GM18498 (cell line): ENCODE results near the gene NEGR1.

Experiments
- ATAC-seq: cut with Tn5 transposase; IDR thresholded peaks from one replicate; pipeline ENCODE4 v1.9.1; 2021; ENCODE audit warnings: mild to moderate bottlenecking, moderate library complexity; ENCODE audit not compliant: unreplicated experiment

Gene NEGR1

DNA sequence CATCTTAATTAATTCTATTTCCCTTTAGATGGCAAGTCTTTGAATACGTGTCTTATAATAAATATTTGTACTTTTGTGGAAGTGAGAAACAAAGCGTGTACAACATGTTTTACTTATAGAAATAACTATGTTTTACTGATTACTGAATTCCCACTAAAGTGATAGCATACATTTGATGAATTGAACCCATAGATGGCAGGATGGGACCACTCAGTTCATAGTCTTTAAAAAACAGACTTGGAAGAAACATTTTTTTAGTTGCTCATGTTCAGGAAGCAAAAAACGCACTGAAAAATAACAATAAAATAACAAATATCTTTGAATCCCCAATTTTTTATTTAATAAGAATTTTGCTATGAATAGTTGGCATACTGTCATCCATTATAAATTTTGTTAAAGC, 694.4 kb downstream of the NEGR1 start:
- no peak for ATAC-seq

DNA sequence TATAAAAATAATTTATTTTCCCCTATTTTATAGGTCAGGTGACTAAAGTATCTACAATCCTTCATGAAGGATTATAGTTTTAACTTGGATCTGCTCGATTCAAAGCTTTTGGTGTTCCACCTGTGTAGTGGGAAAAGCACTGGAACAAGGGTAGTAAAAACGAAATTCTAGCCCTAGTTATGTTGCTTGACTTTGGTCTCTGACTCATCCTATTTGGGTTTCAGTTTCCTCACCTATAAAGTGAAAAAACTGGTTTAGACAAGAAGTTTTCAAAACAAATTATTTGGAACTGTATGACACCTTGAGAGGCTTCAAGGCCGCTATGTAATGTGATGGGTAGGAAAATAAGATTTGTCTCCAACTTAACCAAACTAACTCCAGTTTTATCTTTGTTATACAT, 696.3 kb downstream of the NEGR1 start:
- ATAC-seq: no peak

DNA sequence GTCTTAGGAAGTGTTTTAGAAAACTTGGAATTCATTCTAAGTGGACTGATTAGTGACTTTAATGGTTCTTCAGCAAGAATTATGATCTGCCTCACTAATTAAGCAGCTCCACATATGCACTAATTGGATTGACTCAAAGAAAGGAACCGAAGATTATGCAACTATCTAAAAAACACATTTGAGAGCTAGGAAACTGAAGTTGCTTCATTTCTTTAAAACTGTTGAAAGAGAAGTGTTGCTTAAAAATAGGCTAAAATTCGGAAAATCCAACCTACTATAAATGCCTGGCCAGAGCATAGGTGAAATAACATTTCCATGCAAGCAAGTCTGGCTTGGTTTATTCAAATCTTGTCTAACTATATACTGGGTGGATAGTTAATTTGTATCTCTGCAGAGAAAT, 698.6 kb downstream of the NEGR1 start:
- ATAC-seq: no peak

DNA sequence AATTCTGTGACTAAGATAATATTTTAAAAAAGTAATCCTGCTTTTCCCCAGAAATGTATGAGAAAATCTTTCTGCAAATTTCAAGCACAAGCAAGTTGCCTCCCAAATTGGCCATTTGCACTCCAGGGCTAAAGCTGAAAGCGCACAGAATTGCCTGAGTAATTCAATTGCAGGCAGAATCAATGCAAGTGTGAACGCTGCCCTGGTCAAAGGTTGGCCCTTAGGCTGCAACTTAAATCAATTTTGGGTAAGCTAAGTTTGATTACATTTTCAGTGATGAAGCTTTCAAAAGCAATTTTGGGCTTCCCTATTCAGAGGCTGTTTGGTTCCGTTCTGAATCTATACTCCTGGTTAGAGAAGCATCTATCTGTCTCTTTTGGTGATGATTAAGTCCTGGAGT, 699.7 kb downstream of the NEGR1 start:
- ATAC-seq: no peak

DNA sequence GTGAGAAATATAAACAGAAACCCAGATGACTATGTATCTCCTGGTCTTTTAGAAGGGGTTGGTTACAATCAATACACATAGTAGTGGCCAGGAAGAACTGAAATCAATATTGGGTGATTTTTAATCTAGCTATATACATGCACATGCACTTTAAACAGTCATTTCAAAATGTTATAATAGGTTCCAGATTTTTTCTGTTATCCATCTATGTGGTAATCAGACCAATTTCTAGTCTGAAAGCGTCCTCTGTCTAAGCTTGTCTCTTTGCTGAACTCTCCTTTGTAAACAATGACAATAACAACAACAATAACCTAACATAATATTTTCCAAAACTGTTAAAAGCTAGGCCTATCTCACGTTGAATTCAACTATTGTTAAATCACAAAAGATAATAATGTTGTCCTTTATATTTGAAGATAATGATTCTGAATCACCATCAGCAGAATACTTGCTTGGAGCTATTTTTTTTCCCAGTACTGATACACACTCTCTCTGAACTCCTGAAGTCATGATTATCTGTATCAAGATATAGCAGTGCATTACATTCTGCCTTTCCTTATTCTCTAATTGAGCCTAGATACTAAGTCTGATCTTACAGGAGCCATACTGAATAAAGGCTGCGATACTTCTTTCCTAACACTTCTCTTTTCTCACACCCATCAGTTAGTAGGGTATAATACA, 704.7 kb downstream of the NEGR1 start:
- ATAC-seq: no peak

DNA sequence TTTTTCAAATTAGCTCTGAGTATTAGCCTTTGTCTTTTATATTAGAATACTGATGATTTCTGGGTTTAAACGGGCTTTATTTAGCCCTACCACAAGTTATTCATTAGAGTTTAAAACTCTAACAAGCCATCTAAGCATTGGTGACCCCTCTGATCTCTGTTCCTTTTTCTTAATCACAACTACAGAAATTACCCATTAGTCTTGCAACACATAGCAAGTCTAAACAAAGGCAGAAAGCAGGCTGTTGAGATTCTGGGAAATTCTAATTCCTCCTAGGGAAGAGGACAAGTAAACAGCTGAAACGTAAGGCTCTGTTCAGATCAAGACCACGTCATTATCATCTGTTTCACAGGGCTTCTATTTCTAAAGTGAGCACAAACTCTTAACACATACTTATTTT, 710.3 kb downstream of the NEGR1 start:
- peak; percentile 52 for ATAC-seq

DNA sequence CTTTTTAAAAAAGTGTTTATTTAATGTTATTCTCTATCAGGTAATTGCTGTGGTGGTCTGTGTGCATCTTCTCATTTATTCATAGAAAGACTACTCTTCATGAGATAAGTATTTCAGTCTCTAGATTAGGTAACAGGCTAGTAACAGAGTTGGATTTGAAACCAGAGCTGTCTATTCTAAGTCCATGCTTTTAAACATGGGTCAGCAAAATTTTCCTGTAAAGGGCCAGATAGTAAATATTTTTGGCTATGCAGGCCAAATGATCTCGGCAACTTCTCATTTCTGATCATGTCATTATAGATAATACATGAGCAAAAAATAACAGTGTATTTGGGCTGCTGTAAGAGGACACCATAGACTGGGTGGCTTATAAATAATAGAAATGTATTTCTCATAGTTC, 715.9 kb downstream of the NEGR1 start:
- no peak for ATAC-seq

DNA sequence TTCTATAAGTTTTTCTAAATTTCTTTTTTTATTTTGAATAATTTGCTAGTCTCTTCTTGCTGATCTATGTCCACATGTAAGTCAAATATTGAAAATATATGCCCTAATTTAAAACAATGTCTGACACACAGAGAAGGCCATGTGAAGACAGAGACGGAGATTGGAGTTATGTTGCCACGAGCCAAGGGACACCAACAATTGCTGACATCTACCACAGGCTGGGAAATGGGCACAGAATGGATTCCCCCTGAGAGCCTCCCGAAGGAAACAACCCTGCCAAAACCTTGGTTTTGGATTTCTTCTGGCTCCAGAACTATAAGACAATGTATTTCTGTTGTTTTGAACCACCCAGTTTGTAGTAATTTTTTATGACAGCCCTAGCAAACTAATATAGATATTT, 716.5 kb downstream of the NEGR1 start:
- no peak for ATAC-seq

DNA sequence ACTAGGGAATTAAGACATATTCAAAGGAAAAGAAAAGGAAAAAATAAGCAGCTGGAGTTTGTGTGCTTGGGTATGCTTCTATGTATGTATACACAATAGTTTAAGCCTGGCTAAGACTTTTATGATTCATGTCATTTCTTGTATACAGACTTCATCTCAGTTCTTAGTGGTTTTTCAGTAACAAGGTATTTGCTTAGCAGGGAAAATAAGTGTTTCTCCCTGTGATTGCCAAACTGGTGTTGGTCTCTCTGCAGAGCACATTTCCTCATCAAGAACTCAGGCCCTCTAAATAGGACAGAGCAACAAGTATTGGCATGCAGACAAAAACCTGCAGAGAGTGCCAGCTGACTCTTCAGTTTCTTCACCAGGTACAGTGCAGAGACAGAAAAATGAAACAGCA, 717.1 kb downstream of the NEGR1 start:
- no peak for ATAC-seq

DNA sequence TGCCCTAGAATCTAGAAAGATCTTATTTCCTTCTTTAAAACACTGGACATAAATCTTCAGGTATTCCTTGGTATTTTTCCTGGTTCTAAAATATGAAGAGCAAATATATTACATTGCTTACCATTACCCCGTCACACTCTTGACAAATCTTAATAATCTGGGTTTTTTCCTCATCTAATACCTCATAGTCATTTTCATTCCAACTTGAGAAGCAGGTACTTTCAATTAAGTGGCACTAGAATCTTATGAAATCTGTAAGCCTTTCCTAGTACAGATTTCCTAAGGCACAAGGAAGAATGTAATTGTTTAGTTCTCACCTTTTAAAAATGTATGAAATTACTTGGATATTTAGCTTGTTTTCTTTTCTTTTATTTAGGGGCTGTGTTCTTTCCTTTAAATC, 720.0 kb downstream of the NEGR1 start:
- ATAC-seq: no peak

DNA sequence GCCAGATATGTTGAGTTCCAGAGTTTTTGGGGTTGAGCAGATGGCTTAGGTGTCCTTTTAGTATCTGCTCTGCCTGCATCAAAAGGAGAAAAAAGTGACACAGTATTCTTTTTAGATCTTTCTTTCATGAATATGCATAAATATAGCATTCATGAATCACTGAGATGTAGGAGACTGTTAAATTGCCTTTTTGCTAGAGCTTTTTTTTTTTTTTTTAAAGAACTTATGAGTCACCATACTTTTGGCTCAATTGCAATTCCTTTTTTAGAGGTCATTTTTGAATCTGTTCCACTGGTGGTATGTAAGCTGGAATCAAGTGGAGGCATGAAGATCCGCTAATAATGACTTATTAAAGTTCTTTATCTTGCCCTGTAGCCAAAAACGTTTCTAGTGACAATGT, 720.6 kb downstream of the NEGR1 start:
- no peak for ATAC-seq

DNA sequence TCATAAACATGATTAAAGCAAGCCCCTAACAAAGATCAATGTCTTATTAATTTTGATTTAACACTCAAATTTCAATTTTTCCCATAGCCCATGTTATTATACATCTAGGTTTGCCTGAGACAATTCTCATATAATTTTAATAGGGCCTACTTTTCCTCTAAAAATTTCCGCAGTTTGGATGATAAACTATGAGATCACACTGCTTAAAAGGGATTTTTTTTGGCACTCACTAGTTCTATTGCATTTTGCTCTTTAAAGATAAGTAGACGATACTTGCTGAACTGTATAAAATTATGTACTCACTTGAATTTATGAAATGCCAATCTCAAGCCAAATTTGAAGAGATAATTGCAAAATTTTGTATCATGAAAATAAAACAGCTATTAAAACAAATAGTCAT, 721.1 kb downstream of the NEGR1 start:
- ATAC-seq: no peak

DNA sequence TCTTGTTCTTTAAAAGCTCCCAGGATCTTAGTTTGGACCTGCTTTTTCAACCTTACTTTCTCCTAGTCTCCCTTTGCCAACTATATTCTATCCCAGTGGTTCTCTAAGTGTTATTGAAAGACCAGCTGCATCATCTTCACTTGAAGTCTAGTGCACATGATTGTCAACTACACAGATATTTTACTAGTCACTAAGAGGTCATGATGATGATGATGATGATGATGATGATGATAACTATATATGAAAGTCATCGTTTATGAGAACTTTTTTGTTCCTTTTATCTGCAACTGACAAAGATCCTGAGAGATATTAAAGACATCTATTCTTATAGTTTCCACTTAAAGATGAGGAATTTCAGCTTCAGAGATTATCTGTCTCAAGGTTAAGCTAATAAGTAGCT, 722.5 kb downstream of the NEGR1 start:
- ATAC-seq: no peak

DNA sequence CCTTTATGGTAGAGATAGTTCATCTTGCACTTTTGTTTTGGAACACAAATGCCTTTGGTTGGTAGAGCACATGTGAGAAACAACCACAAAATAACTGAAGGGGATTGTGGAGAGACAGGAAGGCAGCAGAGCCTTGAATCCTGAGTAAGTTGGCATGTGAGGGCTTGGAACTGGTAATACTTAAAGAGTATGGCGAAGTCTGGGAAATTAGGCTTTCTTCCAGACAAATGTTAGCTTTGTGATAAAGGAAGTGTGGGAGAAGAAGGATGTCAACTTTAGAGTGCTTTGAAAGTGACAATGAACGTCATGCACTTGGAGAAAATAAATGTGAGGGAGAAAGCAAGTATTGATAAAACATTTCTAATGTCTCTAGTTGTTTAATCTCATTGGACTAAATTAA, 725.2 kb downstream of the NEGR1 start:
- no peak for ATAC-seq

DNA sequence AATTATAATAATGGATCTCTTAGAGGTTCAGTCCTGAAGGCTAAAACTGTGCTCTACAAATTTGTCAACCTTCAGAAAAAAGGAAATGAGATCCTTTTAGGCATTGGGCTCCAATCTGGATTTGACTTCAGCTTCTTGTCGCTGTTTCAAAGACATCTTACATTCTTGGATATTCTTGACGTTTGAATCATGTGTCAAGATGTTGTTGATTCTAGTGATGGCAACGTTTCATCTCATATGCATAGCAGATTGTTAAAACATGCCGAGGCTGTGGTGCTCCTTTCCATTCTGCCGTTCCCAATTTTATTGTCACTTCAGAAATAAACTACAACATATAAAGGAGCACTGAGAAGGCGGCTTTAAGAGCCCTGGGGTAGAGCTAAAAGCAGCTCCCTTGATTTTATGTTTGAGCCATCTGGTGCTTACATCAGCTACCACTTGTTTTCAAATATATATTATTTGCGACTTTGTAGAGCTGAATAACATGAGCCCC, 733.9 kb downstream of the NEGR1 start:
- ATAC-seq: no peak

DNA sequence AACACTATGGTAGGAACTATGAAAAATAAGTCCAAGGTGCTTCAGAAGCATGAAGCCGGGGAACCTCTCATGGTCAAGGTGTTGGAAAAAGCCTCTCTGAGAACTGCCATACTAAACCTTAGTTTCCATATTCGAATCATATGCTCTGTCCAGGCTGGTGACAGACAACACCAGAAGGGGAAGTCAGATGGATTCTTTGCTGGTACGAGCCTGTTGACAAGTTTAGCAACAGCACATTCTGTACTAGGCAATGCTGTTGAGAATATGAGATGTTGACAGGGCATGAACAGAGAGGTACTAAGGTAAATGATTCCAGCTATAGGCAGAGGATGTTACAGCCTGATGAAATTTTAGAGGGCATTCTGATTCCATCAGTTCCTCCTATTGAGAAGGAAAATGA, 740.2 kb downstream of the NEGR1 start:
- no peak for ATAC-seq

DNA sequence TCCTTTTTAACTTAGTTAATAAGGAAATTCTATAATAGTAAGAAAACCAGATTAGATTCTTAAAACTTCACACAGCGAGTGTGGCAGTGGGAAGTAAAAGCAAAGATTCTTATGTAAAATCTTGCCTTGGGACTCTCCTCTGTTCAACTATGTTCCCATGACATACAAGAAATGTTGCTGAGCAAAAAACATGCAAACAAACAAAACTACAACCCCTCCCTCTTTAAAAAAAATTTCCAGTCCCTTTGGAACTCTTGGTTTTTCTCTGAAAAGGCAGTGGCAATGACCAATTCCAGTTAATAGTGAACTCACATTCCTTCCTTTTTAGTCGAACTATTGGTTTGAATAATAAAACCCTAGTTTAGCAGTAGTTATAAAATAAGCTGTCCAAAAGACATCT, 748.4 kb downstream of the NEGR1 start:
- no peak for ATAC-seq

DNA sequence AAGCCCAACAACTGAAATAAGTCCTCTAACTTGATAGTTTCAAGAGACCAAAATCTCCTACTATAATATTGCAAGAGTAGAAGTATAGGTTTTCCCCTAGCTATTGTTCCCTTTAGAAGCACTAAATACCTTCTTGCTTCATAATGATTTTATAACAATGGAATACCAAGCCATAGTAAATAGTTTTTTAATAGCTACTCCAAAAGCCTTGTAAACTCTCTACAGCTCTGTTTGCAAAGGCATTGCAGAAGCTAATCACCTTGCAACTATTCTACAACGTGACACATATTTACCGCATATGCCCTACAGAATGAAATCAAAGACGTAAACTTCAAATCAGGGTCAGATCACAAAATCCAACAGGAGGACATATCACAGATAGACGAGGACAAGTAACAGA, 750.0 kb downstream of the NEGR1 start:
- no peak for ATAC-seq

DNA sequence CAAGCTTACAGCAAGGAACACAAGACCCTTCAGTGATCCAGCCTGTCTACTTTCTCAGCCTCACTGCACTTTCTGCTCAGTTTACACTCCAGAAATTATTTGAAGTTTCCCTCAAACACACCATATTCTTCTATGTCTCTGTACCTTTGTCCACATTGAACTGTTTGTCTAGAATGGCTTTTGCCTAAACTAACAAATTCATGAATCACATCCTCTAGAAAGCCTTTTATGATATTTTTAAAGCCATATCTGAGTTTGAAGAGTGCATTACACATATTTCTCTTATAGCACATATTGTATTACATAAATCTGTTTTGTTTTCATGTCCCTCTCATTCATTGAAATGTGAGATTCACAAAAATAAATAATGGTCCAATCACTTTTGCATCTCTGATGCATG, 755.5 kb downstream of the NEGR1 start:
- no peak for ATAC-seq

DNA sequence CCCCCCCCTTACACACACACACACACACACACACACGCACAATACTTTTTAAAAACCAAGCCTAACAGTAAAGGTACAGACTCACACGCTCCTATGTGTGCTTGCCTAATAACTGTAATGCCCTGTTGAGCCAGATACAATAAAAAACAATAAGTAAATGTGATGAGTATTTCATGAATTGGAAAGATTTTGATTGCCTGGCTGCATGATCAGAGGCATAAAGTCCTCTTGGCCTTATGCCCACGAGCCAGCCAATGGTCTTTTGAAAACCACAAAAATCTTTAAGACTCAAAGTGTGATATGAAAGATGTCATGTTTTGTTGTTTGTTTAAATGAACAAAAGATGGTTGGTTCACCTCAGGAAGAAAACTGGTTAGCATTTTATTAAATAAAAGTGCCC, 759.6 kb downstream of the NEGR1 start:
- ATAC-seq: no peak

DNA sequence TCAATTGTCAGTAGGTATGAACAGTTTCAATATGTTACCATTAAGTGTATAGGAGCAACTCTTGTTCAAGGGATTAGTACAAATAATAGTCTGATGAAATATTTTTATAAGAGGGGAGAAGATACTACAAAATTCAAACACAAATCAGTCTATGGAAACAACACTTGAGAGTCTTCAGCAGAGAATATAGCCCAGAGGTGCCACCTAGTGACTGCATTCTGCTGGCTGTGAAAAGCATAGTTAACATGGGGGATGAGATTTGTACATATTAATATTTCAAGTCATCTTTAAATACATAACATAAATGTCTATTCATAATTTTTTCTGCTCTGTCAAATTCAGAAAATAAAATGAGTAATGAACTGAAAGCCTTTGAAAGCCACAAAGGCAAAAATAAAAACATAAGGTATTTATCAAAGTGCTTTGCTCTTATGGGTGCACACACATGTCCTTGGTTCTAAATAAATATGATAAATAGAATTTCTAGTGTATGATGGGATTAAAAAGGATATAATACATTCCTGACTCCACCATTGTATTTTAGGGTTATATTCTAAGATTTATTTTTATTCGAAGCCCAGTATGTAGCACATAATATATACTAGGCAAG, 760.6 kb downstream of the NEGR1 start:
- no peak for ATAC-seq

DNA sequence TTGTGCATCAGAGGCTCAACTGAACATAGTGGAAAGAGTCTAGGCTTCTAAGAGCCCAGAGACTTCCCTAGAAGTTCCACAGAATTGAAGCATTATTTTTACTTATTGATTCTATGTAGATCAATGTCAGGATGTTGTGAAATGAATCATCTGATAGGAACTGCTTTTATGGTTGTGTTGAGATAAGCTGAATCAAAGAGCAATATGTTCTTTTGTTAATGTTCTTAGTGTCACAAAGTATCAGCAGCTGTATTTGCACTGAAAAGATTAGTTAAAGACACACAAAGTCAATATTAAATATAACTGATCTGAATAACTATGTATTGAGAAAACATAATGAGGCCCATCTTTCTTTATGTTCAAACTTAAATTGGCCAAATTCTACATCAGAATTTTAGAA, 770.8 kb downstream of the NEGR1 start:
- ATAC-seq: no peak

DNA sequence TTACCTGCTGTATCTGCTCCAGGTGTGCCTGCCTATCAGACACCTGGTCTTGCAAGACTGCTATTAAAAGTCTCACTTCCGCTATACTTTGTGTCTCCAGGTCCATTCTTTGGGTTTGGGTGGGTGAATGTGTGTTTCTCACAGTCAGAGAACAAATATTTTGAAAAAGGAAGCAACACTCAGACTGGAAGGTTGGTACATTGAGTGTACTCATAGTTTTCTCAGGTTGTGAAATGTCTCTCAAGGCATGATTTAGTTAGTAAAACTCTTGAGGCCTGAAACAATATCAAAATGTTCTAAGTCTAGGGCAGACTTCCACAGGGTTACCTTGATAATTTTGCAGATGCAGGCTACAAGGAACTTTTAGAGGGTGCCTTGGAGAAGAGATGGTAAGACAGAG, 771.6 kb downstream of the NEGR1 start:
- ATAC-seq: no peak
